DMS79 treated with DMSO at 0.1 percent for 48 hours (cell line): ENCODE results near the gene FAM221A.
A peak's percentile ranks its signal among the peaks of the same experiment; 100 is the strongest.
"Not testable (repeated sequence)": the region's sequence is repeated elsewhere in the genome, so short reads cannot be mapped to it uniquely, and the experiment has no call there.

Experiments used
- DNase-seq: peaks from one replicate; lab custom pipeline; 2025; lab: John Stamatoyannopoulos, UW

Gene FAM221A

DNA sequence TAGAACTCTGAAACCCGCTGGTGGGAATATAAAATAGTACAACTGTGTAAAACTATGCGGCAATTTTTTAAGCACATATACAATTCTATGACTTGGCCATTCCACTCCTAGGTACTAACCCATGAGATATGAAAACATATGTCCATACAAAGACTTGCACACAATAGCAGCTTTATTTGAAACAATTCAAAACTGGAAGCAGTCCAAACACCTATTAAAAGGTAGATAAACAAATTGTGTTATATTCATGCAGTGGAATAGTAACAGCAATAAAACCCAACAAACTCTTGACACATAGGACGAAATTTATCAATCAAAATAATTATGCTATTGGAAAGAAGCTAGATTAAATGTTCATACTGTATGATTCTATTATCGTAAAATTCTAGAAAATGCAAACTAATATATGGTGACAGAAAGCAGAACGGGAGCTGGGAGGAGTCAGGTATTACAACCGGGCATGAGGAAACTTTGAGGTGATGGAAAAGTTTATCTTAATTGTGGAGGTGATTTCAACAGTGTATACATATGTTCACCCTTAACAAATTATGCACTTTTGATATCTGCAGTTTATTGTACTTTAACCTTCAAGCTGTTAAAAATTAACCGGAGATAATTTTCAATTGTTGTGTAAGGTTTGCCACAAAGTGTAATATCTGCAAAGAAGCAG is 29.2 kb downstream of the FAM221A start:
- no peak for DNase-seq

DNA sequence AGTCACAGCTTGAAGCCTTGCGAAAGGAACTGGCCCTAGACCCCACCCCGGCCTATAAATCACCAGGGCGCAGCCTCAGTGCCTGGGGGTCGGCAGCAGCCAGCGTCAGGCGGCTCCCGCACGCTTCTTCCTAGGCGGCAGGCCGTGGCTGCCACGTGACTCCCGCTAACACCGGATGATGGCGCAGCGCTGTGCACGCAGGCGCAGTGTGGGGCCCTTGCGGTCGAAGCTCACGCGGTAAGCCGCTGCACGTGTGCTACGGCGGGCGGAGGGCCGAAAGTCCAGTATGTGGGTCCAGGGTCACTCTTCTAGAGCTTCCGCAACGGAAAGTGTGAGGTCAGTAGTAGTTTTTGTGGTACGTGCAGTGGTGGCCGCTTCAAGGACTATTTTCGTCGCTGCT is 30.0 kb downstream of the FAM221A start, which contains the start of gene STK31:
TSS of gene STK31 (plus strand) at position 220 of the 400 bp plus-strand sequence. CDS start at position 287, 67 bp downstream.
- no peak for DNase-seq

DNA sequence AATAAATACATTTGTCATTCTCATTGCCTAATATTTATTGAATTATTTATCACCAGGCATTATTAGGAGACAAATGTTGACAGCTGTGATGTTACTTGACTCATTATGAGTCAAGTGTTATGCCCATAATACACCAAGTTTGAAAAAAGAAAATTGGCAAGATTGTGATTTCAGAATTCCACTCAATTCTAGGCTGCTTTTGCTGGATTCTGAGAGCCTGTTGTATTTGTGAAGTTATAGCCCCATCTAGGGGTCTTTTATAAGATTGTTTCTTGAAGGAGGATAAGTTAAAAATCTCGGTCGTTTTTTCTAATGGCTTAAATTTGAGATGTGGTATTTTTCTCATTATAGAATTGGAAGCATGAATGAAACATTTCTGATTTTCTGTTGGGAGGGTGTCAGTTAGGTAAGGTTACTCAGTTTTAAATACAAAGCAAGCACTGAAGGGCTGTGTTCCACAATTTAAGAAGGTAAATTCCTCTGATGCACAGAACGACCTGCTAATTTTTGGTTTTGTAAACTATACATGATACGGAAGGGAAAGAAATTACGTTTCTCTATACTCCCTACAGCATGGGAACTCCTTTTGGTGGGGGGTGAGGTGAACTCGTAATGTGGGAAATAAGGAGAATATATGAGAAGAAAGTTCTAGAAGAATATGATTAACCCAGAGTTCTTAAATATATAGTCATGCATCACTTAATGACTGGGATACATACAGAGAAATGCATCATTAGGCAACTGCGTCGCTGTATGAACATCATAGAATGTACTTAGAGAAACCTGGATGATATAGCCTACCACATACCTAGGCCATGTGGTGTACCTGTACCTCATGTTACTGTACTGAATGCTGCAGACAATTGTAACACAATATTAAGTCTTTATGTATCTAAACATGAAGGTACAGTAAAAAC is 32.6 kb downstream of the FAM221A start:
- DNase-seq, result peak; percentile 53

DNA sequence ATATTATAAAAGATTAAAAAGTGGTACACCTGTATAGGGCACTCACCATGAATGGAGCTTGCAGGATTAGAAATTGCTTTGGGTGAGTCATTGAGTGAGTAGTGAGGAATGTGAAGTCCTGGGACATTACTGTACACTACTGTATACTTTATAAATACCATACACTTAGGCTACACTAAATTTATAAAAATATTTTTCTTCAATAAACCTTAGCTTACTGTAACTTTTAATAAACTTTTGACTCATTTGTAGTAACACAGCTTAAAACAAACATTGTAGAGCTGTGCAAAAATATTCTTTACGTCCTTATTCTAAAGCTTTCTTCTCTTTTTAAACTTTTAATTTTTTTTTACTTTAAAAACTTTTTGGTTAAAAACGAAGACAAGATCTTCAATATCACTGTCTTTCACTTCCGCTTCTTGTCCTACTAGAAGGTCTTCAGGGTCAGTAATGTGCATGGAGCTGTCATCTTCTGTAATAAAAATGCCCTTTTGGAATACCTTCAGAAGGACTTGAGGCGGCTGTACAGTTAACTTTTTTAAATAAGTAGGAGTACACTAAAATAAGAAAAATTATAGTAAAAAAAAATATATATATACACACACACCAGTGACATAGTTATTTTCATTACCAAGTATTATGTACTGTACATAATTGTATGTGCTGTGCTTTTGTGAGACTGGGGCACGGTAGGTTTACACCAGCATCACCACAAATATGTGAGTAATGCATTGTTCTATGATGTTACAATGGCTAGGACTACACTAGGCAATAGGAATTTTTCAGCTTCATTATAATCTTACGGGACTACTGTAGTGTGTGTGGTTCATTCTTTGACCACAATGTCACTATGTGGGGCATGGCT is 33.5 kb downstream of the FAM221A start:
- no peak for DNase-seq

DNA sequence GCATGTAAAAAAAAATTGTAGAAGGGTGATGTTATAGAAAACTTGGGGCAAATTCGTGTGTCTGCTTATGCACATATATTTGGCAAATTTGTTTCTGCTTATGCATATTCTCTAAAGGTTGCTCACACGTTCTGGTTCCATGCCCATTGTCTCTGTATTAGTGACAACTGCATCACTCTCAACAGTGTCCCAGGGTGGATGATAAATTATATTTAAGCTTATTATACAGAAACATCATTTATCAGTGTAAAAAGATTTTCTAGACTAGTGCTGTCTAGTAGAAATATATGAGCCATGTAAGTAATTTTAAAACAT is 34.1 kb downstream of the FAM221A start:
- DNase-seq, result no peak

DNA sequence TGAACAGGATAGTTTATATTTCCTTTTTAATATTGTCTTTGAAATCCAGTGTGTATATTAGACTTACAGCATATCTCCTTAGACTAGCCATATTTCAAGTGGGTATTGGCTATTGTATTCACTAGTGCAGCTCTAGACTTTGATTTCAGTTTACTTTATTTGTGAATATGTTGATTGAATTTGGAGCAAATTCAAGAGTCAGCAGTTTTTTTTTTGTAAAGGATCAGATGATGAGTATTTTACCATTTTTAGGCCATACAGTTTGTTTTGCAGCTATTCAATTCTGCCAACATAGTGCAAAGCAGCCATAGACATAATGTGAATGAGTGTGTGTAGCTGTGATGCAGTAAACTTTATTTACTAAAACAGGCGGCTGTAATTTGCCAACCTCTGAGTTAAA is 34.6 kb downstream of the FAM221A start:
- no peak for DNase-seq

DNA sequence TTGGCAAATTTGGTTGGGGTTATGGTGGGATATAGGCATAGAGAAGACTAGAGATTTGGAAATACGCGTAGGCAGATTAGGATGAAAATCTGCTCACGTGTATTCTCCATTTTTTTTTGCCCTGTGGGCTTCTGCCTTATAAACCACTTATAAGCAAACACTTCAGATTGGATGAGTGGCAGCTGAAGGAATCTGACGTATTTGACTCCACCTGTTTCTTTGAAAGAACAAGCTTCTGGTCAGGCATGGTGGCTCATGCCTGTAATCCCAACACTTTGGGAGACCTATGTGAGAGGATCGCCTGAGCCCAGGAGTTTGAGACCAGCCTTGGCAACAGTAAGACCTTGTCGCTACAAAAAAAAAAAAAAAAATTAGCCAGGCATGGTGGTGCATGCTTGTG is 35.1 kb downstream of the FAM221A start:
- no peak for DNase-seq

DNA sequence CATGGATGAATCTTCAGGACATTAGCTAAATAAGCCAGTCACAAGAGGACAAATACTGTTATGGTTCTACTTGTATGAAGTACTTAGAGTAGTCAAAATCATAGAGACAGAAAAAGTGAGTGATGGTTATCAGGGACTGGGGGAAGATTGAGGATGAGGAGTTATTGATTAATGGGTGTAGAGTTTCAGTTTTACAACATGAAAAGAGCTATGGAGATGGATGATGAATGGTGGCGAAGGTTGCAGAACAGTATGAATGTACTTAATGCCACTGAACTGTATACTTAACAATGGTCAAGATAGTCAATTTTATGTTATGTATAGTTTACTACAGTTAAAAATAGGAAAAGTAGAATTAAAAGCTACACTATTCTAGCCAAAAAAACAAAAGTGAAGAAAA is 37.8 kb downstream of the FAM221A start:
- DNase-seq, result no peak

DNA sequence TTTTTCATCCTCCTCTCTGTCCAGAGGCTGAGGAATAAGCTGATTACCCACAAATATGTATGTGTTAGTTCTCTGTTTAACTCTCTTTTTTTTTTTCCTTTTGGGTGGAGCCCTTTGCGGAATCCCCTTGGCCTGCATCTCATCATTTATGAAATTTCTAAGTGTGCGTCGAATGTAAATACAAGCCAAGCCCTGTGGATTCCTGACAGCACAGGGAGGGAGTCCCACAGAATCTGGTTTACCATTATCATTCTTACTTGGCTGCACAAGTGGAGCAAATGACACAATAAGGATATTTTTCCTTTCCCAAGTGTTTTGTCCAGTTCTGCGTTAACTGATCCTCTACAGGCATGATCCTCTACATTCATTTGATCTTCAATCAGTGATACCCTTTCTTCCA is 41.5 kb downstream of the FAM221A start:
- DNase-seq, result no peak

DNA sequence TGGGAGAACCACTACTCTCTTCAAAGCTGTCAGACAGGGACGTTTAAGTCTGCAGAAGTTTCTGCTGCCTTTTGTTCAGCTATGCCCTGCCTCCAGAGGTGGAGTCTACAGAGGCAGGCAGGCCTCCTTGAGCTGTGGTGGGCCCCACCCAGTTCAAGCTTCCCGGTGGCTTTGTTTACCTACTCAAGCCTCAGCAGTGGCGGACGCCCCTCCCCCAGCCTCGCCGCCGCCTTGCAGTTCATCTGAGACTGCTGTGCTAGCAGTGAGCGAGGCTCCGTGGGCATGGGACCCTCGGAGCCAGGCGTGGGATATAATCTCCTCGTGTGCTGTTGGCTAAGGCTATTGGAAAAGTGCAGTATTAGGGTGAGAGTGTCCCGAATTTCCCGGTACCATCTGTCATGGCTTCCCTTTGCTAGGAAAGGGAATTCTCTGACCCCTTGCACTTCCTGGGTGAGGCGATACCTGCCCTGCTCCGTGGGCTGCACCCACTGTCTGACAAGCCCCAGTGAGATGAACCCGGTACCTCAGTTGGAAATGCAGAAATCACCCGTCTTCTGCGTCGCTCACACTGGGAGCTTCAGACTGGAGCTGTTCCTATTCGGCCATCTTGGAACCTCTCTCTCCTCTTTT is 42.7 kb downstream of the FAM221A start:
- not testable (repeated sequence) for DNase-seq

DNA sequence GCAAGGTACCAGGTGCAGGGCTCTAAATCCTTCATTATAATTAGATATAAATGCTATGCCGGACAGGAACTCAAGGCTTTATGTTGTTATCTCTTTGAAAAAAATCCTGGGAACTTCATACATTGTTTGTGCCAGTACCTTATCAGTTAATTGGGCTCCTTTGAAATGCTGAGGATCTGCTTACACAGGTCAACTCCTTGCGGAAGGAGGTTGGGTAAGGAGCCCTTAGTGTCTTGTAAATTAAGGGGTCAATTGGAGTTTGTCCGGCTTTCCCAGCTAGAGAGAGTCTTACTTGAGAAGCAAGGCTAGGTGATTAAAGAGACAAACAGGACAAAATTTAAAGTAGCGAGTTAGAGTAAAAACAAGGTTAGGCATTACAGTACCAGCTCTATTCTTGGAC is 44.1 kb downstream of the FAM221A start:
- not testable (repeated sequence) for DNase-seq

DNA sequence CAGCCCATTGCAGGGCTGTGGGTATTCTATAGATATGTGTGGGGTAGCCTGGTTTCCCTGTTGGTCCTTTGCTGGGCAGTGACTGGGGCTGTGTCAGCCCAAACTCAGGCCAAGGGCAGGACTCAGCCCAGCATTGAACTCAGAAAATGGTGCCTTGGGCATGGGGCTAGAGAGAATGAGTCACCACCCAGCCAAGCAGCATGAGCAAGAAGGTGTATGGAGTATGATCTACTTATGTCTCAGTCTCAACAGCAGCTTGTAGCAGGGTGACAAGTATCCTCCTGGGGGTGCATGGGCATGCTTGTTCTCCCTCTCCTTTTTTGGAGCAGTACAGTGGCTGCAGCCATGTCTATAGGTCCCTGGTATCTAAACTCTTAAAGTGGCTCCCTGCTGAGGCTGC is 62.1 kb downstream of the FAM221A start:
- DNase-seq, result no peak

DNA sequence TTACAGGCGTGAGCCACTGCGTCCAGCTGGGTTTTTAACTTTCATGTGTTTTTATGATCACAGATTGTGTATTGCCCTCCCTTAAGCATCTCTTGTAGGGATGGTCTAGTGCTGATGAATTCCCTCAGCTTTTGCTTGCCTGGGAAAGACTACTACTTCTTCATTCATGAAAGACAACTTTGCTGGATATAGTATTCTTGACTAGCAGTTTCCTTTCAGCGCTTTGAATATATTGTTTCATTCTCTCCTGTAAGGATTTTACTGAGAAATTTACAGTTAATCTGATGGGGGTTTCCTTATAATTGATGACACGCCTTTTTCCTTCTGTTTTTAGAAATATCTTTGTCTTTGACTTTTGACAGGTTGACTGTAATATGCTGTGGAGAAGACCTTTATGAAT is 63.2 kb downstream of the FAM221A start:
- DNase-seq, result no peak

DNA sequence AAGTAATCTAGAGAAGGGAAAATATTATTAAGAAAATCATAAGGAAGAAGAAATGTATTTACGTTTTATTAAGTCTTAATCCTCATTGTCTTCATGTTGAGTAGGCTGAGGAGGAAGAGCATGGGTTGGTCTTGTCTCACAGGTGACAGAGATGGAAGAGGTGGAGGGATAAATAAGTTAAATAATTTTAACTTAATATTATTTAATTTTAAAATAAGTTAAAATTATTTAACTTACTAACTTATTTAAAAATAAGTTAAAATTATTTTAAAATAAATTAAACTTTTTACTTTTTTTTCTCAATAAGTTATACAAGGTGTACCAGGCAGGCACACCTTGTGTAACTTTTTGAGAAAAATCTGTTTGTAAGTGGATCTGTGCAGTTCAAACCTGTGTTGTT is 66.6 kb downstream of the FAM221A start:
- DNase-seq, result no peak

DNA sequence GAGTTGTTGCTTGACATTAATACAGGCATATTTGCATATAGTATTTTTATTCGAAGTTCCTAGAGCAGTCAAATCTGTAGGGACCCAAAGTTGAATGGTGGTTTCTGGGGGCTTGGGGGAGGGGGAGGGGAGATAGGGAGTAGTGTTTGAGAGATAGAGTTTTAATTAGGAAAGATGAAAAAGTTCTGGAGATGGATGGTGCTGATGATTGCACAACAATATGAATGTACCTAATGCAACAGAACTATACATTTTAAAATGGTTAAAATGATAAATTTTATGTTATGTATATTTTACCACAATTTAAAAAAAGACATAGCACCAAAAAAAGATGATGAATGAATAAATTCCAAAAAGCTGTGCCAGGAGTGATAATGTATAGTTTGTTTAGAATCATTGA is 71.9 kb downstream of the FAM221A start:
- no peak for DNase-seq
